Cardiac septum (tissue), 1 donor: ENCODE data around the gene ZBTB40. TPM values are rescaled to one million over a fixed set of nuclear protein-coding genes. Genes with fewer than 3 reads are reported as not detected.

Experiments used
- DNase-seq: peaks from one replicate; pipeline ENCODE4 v3.0.0-alpha.2; 2020; ENCODE audit warnings: low spot score
- intact Hi-C: fragments of 100-400 bp; cut with DNase I; formaldehyde crosslinking; loops from one replicate; pipeline ENCODE4 v1.14.0; 2022
- total RNA-seq: library from RNA; stranded (reverse); fragmentation: NEBNext Ultra II Directional; extraction: Animal tissue kit (Norgen Biotek cat#: 25700); gene quantifications from one replicate; pipeline ENCODE4 v1.2.1, GENCODE V29; 2021
- donor health status: DM: no; HTN: no; CAD: no.

The ZBTB40 gene
- total RNA-seq, 1 donor from 2014 or later: 12.9 TPM

DNA sequence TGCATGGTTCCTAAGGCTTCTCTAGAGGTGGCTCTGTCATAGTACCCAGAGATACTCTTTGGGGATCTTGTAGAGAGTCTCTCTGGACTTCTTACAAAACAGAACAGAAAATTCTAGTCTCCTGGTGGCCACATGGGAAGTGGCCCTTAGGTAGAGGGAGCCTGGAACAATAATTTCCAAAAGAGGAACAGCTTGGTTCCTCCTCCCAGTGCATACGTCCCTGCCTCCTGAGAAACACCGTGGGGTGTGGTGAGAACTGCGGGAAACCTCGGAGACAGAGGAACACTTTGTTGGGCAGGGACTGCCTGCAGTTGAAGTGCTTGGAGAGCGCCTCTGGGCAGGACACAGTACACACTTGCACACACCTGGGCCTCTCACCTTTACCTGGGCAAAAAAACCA lies 72.8 kb downstream of the ZBTB40 start:
- no peak for DNase-seq
- intact Hi-C loops: no loop called here

DNA sequence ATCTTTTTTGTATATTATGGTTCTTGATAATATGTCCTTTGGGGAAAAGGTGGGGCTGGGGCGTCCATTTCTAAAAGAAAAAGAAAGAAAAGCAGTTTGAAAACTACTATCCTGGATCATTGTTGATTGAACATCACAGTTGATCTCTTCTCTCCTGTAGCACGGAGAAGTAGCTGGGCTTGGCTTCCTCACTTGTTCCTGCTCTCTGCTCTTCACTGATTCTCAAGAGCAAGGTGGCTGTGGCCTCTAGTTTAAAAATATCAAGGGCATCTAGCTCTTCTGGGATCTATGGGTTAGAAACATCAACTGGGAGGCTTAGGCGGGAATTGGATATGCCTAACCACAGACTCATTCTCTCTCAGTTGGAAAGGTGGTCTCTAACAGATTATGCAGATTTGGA lies 73.6 kb downstream of the ZBTB40 start:
- intact Hi-C loops: loop anchor here (5.0 kb wide), 1 partner anchor 117 kb away; the partner anchor contains the start of gene C1QC
- no peak for DNase-seq

DNA sequence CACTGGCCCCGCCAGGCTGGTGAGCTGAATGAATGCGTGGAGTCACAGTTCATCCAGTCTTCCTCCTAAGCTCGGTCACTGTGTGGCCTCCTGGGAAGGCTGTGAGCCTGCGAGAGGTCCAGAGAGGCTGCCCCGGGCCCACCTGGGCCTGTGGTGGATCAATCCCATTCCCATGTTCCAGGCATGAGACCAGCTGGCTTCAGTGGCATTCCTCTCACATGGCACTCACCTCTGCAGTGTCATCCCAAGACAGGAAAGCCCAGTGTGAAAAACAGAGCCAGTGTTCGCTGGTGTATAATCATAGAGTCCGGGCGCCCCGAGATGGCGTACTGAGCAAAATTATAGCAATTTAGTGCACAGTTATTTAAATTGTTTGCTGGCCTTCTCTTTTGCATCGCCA lies 74.0 kb downstream of the ZBTB40 start:
- no peak for DNase-seq
- intact Hi-C loops: loop anchor here (5.0 kb wide), 1 partner anchor 117 kb away; the partner anchor contains the start of gene C1QC

DNA sequence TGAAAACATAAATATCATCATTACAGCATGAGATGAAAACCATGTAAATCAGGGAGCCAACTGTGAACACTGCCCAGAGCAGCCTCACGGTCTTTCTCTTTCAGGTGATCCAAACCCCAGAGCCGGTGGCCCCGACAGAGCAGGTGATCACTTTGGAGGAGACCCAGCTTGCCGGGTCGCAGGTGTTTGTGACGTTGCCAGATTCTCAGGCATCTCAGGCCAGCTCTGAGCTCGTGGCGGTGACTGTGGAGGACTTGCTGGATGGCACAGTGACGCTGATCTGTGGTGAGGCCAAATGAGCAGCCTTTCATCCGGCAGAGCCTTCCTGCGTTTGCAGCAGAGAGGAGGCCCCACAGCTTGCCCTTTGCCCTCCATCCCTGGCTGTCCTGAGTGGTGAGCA lies 74.4 kb downstream of the ZBTB40 start:
- intact Hi-C loops: loop anchor here (5.0 kb wide), 1 partner anchor 116 kb away; the partner anchor contains the start of gene C1QC

DNA sequence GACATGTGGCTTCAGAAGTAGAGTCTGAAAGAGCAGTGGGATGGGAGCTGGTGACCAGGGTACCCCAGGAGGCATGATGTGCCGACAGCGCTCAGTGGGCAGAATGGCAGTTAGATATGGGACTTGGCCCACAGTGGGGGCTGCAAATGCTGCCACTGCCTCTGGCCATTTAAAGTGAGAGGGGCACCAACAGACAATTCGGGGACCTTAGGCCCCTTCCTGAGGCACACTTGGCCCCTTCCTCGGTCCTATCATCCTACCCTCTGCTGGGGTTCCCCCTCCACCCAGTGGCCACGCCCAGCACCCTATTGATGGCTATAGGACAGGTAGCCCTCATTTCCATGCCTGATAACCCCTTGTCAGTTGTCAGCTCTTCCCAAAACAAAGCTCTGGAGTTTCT lies 75.0 kb downstream of the ZBTB40 start:
- intact Hi-C loops: loop anchor here (5.0 kb wide), 1 partner anchor 116 kb away; the partner anchor contains the start of gene C1QC
- DNase-seq: no peak

More for the DNA sequence above, 74.4 kb downstream of the ZBTB40 start:
- no peak for DNase-seq

DNA sequence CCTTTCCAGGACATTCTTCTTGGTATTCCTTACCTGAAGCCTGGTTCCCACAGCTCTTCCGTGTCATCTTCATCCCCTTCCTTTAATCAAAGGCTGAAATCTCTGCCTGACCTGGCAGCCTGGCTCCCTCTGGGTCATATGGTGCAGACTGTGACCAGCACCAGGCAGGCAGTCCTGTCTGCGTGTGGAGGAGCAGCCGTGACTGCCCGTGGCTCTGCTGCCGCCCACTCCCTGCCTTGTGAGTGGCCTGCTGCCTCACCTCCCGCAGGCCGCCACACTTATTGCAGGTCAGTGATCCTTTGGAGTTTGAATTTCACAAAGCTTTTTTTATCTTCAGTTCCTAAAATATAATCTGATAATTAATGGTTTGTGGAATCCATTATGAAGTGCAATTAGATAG lies 75.5 kb downstream of the ZBTB40 start:
- intact Hi-C loops: loop anchor here (5.0 kb wide), 1 partner anchor 115 kb away; the partner anchor contains the start of gene C1QC
- DNase-seq: peak; percentile 26

DNA sequence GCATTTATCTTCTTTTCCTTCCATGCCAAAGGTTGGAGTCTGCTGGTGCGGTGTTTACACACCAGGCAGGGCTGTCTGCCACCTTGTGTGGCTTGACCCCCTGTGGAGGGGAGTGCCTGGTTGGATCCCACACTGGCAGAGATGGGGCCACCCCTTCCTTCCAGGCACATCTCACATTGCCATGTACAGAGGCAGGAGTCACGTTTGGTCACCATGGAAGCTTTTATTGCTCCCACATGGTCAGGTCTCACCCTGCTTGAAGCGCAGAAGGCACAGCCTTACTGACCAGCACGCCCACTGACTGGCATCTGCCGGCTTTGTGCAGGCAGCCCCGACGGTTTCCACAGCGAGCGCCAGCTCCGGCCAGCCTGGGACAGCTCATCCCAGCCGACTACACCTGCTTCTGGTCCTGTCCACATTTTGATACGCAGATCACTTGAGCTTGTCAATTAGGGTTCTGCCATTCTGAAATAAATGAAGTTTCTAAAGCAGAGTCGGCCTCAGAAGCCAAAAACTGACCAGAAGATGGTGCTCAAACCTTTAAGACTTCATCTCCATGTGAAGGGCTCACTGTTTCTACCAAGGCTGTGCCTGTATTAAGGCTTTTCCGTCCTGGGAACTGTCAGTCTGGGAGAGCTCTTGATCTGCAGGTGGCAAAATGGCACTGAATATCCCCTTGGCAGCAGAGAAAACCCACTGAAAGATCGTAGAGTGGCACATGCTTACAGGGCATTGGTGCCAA lies 76.1 kb downstream of the ZBTB40 start:
- DNase-seq: peak; percentile 53

DNA sequence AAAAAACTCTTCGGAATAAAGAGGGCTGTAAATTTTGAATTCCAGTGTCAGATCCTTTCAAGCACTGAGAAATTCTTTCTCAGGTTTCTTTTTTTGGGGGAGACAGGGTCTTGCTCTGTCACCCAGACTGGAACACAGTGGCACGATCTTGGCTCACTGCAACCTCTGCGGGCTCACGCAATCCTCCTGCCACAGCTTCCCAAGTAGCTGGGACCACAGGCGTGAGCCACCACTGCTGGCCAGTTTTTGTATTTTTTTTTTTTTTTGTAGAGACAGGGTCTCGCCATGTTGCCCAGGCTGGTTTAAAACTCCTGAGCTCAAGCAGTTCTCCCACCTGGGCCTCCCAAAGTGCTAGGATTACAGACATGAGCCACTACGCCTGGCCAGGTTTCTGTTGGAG lies 76.8 kb downstream of the ZBTB40 start:
- DNase-seq: peak; percentile 4
- intact Hi-C loops: loop anchor here (5.0 kb wide), 1 partner anchor 114 kb away; the partner anchor contains the start of gene C1QC

More for the DNA sequence above, 76.1 kb downstream of the ZBTB40 start:
- intact Hi-C loops: loop anchor here (5.0 kb wide), 1 partner anchor 115 kb away; the partner anchor contains the start of gene C1QC

DNA sequence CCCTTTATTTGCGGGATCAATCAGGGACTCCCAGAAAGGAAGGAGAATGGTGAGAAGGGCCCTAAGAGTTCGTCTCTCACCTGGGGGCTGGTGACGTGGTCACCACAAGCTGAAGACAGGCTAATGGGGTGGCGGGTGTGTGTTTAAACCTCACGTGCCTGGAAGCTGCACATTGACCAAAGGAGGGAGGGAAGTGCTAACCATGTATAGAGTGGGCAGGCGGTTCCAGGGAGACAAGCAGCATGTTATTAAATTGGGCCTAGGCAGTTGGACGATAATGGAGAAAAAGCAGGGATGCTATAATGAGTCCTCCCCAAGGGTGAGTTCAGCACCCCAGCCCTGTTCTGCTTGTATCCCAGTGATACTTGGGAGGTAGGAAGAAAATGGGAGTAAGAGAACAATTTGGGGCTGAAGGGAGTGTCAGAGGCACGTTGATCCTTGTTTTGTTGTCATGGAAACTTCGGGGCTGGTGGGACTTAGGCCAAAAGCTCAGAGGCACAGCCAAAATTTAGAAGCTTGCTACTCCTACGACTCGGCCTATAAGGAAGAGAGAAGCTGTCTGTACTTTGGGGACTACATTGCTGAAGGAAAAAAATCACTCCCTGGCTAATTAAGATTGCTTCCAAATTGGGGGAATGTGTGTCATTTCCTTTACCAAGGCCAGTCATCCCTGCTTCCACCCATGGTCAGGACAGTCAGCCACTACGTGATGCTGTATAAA lies 78.4 kb downstream of the ZBTB40 start:
- intact Hi-C loops: loop anchor here (5.0 kb wide), 1 partner anchor 112 kb away; the partner anchor contains the start of gene C1QC
- DNase-seq: peak; percentile 35

DNA sequence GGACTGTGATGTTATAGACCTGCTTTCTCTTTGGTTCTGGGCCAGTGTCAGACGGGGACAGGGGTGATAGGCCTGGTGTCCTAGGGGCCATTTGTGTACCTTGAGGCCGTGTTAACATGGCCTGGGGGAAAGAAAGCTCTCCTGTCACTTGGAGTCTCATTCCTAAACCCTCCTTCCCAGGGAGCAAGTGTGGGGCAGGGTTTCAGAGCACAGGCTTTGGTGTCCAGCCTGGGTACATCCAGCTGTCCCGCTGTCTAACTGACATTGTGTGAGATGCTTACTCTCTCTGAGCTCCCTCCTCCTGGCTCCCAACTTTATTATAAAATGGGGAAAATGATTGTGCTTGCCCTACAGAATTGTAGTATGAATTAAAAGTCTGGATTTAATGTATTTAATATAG lies 79.1 kb downstream of the ZBTB40 start:
- DNase-seq: no peak
- intact Hi-C loops: no loop called here

DNA sequence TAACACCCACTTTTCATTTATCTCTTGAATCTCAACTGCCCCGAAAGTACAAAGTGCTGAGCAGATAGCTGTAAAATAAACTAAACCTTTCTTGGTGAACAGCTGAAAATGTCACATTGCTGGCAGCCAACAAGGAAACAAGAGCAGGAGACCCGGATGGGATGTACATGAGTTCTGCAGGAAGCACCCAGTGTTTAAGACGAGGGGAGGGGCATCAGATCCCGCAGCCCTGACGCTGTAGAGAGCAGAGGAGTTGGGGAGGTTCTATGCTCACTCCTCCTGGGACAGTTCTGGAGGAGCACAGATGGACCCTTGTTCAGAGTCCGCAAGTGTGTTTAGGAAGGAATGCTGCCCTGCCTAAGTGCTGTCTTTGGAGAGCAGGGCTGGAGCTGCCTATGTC lies 79.6 kb downstream of the ZBTB40 start:
- no peak for DNase-seq
- intact Hi-C loops: no loop called here

DNA sequence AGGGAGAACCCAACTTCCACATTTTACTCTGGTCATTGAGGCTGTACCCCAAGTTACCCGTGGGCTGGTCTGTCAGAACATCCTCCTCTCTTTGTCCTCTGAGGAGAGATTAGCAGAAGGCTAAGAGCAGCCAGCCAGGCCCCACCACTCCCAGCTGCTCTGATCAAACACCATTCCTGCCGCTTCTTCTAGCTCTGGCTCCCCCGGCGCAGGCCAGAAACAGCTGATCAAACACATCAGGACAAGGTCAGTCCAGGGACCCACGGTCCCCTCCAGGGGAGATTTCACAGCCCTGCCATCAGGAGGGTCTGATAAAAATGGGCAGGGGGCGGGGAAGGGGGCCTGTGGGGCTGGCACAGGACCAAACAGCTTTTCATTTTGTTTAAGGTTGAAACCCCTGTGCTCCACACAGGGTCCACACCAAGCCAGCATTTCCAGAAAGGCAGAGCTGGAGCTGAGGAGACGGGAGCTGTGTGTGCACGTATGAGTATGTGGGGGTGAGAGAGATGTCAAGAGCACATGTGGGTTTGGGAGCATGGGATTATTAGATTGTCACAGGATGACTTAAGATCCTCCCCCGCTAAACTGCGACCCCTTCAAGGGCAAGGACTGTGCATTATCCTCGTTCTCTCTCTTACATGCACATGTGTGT lies 81.7 kb downstream of the ZBTB40 start:
- DNase-seq: no peak
- intact Hi-C loops: no loop called here

DNA sequence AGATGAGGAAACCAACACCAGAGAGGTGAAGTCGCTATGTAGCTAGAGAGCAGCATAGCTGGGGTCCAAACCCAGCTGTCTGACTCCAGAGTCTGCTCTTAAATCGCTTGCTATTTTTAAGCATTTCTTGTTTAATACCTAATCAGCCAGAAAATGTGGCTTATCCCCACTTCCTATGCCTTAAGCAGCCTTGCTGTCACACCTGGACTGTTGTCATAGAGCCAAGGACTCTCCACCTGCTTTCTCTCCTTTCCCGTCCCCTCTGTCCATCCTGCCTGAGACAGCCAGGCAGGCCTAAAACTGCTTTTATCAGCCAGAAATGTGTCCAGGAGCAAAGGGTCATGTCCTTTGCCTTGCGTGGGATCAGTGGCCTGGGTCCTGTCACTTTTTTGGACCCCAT lies 83.3 kb downstream of the ZBTB40 start:
- intact Hi-C loops: no loop called here
- no peak for DNase-seq

DNA sequence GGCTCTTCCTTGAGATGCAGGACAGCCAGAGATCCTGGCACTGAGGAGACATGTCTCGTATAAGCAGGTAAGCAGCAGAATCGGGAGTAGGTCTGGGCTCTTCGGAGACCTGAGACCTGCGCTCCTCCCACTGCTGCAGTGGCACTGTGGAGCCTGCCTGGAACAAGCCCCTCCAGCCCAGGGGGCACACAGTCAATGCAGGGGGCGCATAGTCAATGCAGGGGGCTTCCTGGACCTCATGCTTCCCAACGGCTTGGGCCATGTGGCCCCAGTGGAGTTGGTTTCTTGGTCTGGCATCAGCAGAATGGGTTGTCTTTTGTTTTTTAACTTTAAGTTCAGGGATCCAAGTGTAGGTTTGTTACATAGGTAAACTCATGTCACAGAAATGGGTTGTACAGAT lies 83.7 kb downstream of the ZBTB40 start:
- intact Hi-C loops: no loop called here
- no peak for DNase-seq

DNA sequence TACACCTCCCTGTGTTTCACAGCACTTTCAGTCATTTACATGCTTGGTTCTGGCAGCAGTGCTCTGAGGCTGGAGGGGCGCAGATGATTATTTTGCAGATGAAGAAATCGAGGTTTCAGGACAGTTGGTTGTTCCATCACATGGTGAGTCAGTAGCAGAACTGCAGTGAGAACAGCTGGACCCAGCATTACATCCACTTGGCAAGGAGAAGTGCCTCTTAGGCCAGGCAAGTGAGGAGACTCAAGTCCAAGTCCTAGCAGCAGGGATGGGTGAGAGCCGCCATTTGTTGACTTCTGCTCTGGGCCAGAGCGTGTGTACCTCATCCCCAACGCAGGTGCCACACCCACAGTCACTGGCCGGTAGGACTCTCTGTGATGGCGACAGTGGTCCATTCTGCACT lies 84.9 kb downstream of the ZBTB40 start:
- intact Hi-C loops: no loop called here
- DNase-seq: no peak

DNA sequence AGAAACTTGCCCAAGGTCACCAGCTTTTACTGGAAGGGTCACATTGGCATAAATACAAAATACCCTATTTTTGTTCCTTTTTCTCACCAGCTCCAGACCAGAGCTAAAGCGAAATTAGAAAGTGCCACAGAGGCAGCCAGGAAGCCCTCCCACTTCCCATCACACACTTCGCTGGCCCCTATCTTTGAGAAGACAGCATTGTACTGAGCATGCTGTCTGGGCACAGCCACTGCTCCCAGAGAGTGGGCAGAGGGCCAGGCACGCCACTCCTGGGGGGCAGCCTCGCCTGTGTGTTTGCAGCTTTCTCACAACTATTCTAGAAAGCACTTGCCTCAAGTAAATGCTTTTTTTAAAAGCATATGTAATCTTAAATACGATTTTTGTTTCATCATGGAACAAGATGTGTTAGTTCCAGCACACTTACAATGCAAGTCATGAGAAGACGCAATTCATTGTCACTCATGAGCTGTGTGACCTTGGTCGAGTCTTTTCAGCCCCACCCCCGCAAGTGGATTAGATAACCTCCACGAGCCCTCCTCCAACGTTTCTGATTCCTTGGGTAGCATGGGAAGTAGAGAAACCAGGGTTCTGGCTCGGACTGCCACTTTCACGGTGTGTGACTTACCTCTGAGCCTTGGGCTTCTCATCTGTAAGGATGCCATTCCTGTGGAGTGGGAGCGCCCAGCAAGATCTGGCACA lies 85.9 kb downstream of the ZBTB40 start:
- DNase-seq: no peak
- intact Hi-C loops: no loop called here

DNA sequence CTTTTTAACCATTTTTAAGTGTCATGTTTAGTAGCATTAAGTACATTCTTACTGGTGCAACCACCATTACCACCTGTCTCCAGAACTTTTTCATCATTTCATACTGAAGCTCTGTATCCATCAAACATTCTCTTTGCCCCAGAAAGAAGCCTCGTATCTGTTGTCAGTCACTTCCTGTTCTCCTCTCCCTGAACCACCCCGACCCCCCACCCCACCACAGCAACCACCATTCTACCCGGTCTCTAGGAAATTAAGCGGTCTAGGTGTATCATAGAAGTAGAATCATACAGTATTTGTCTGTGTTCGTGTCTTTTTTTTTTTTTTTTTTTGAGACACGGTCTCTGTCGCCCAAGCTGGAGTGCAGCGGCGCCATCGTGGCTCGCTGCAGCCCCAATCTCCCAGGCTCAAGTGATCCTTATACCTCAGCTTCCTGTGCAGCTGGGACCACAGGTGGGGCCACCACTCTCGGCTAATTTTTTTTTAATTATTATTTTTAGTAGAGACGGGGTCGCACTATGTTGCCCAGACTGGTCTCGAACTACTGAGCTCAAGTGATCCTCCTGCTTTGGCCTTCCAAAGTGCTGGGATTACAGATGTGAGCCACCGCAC lies 88.0 kb downstream of the ZBTB40 start:
- intact Hi-C loops: no loop called here
- DNase-seq: no peak

DNA sequence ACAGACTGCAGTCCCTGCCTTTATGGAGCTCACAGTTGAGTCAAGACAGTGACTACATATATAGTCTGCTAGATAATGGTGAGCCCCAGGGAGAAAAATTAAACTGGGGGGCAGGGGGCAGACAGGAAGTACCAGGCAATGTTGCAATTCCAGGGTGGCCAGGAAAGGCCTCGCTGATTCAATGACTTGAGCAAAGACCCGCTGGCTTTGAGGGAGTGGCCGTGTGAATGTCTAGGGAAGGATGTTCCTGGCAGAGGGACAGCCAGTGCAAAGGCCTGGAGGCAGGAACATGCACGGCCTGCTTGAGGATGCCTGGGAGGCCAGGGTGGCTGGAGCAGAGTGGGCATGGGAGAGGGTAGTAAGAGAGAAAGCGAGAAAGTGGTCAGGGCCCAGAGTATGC lies 88.7 kb downstream of the ZBTB40 start:
- intact Hi-C loops: no loop called here
- no peak for DNase-seq

DNA sequence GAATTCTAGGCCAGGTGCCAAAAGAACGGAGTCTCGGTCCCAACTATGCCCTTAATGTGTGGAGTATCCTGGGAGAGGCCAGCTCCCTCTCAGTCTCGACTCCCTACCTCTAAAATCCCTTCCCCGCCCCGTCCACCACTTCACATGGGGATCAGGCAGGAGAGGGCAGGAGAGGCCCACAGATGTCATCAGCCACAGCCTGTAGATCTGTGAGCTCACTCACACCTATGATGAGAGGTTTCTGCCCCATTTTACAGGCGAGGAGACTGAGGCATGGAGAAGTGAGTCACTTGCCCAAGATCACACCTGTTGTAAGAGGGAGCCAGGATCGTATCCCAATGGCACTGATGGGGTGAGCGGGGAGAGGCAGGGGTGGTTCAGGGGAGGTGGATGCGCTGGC lies 91.2 kb downstream of the ZBTB40 start:
- no peak for DNase-seq
- intact Hi-C loops: no loop called here
